ENCODE measurements around the gene C1orf21.

- TF ChIP-seq BHLHE40 (IDR thresholded peaks at IDR 0.05; ENCODE audit: borderline replicate concordance) (no peak), SUZ12 (IDR thresholded peaks at IDR 0.05) (no peak), SP1 (IDR thresholded peaks at IDR 0.05) (no peak)
Measured at GRCh38 chr1:184517130-184517529, 130.3 kb downstream of the C1orf21 start.

All from HEK293T (cell line).